ENCODE measurements around the gene API5. TPM values are rescaled to one million over a fixed set of nuclear protein-coding genes. Genes with fewer than 3 reads are reported as not detected.

Gene API5
- total and polyA plus RNA-seq, 2 donors (not counting 1 experiment from before 2014, with no cell fraction given), result 62.9 to 98.6 TPM

- Histone ChIP-seq H3K4me3 (replicated peaks in 1 of 4; ENCODE audit: control extremely low read depth in 1 of 4, insufficient read depth in 1 of 4, low read depth in 3 of 4, low read length in 4 of 4) (no peak overlapping the region), H3K27ac (ENCODE audit: insufficient read depth, low read length) (no peak overlapping the region), H3K27me3 (ENCODE audit: control insufficient read depth, insufficient read depth, low read length) (no peaks in the 10 kb centered on the region), H3K9ac (ENCODE audit: insufficient read depth, low read length) (no peak overlapping the region), H3K4me1 (ENCODE audit: control insufficient read depth, extremely low read depth, insufficient read depth, low read length) (no peaks in the 10 kb centered on the region), H3K36me3 (ENCODE audit: control insufficient read depth, insufficient read depth, low read length) (no peaks in the 10 kb centered on the region), H2AFZ (ENCODE audit: low read length) (no peak overlapping the region), H3K9me3 (ENCODE audit: control insufficient read depth, insufficient read depth, low read depth, low read length) (no peaks in the 10 kb centered on the region), H3K79me2 (ENCODE audit: control insufficient read depth, insufficient read depth, low read length) (no peaks in the 10 kb centered on the region), H4K20me1 (ENCODE audit: control insufficient read depth, extremely low read depth, insufficient read depth, low read length) (no peaks in the 10 kb centered on the region), H3K4me2 (ENCODE audit: extremely low read depth, insufficient read depth, low read length) (no peak overlapping the region)
- TF ChIP-seq, protein P1, sequence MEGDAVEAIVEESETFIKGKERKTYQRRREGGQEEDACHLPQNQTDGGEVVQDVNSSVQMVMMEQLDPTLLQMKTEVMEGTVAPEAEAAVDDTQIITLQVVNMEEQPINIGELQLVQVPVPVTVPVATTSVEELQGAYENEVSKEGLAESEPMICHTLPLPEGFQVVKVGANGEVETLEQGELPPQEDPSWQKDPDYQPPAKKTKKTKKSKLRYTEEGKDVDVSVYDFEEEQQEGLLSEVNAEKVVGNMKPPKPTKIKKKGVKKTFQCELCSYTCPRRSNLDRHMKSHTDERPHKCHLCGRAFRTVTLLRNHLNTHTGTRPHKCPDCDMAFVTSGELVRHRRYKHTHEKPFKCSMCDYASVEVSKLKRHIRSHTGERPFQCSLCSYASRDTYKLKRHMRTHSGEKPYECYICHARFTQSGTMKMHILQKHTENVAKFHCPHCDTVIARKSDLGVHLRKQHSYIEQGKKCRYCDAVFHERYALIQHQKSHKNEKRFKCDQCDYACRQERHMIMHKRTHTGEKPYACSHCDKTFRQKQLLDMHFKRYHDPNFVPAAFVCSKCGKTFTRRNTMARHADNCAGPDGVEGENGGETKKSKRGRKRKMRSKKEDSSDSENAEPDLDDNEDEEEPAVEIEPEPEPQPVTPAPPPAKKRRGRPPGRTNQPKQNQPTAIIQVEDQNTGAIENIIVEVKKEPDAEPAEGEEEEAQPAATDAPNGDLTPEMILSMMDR (conservative IDR thresholded peaks at IDR 0.05 in 1 of 2, IDR thresholded peaks at IDR 0.05 in 1 of 2; ENCODE audit: low read depth in 1 of 2, low read length in 2 of 2), result no peak
- no peak for DNase-seq (ENCODE audit: low read depth in 2 of 2)
Measured at GRCh38 chr11:43298397-43298796, 13.4 kb upstream of the API5 start.

DNA sequence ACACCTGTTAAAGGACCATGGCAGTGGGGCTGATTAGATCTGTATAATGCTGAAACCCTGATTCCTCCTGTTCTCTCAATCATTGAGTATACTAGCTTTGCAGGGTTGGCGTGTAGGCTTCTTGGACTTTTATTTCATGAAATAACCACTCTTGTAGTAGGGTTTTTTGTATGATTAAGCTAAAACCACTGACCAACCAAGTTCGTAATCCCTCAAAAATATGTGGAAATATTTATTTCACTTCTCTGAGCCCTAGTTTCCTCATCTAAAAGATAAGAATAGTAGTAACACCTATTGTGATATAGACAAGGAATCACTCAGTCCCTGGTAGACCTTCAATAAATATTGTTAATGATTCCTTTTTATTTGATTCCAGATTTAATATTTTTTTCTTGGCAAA, 4.2 kb downstream of the API5 start:
- Histone ChIP-seq H3K4me3 (replicated peaks in 1 of 4; ENCODE audit: control extremely low read depth in 1 of 4, insufficient read depth in 1 of 4, low read depth in 3 of 4, low read length in 4 of 4) (no peak overlapping the region), H3K79me2 (ENCODE audit: control insufficient read depth, insufficient read depth, low read length) (peaks cover 69% of the 10 kb centered on the region), H3K4me1 (ENCODE audit: control insufficient read depth, extremely low read depth, insufficient read depth, low read length) (peaks cover 2% of the 10 kb centered on the region), H4K20me1 (ENCODE audit: control insufficient read depth, extremely low read depth, insufficient read depth, low read length) (no peaks in the 10 kb centered on the region), H3K4me2 (ENCODE audit: extremely low read depth, insufficient read depth, low read length) (no peak overlapping the region), H3K27me3 (ENCODE audit: control insufficient read depth, insufficient read depth, low read length) (no peaks in the 10 kb centered on the region), H3K9ac (ENCODE audit: insufficient read depth, low read length) (no peak overlapping the region), H3K9me3 (ENCODE audit: control insufficient read depth, insufficient read depth, low read depth, low read length) (no peaks in the 10 kb centered on the region), H3K36me3 (ENCODE audit: control insufficient read depth, insufficient read depth, low read length) (no peaks in the 10 kb centered on the region), H3K27ac (ENCODE audit: insufficient read depth, low read length) (no peak overlapping the region), H2AFZ (ENCODE audit: low read length) (no peak overlapping the region)
- peak in 1 of 2 donors; percentile 12 for DNase-seq (ENCODE audit: low read depth in 2 of 2)
- TF ChIP-seq, protein P1 (conservative IDR thresholded peaks at IDR 0.05 in 1 of 2, IDR thresholded peaks at IDR 0.05 in 1 of 2; ENCODE audit: low read depth in 1 of 2, low read length in 2 of 2), result no peak
- TF ChIP-seq EZH2 (IDR thresholded peaks at IDR 0.05; ENCODE audit: low read length, missing control alignments), result no peak

- TF ChIP-seq EZH2 (IDR thresholded peaks at IDR 0.05; ENCODE audit: low read length, missing control alignments), result no peak
- TF ChIP-seq, protein P1 (conservative IDR thresholded peaks at IDR 0.05 in 1 of 2, IDR thresholded peaks at IDR 0.05 in 1 of 2; ENCODE audit: low read depth in 1 of 2, low read length in 2 of 2), result no peak
- no peaks in the 10 kb centered on the region for H3K27me3 ChIP-seq (ENCODE audit: control insufficient read depth, insufficient read depth, low read length)
- peaks cover 69% of the 10 kb centered on the region for H3K79me2 ChIP-seq (ENCODE audit: control insufficient read depth, insufficient read depth, low read length)
- H3K4me1 ChIP-seq (ENCODE audit: control insufficient read depth, extremely low read depth, insufficient read depth, low read length), result peaks cover 2% of the 10 kb centered on the region
- no peaks in the 10 kb centered on the region for H3K9me3 ChIP-seq (ENCODE audit: control insufficient read depth, insufficient read depth, low read depth, low read length)
- H4K20me1 ChIP-seq (ENCODE audit: control insufficient read depth, extremely low read depth, insufficient read depth, low read length), result no peaks in the 10 kb centered on the region
- no peak overlapping the region for H2AFZ ChIP-seq (ENCODE audit: low read length)
- H3K4me3 ChIP-seq (replicated peaks in 1 of 4; ENCODE audit: control extremely low read depth in 1 of 4, insufficient read depth in 1 of 4, low read depth in 3 of 4, low read length in 4 of 4), result no peak overlapping the region
- peak in 1 of 2 donors; percentile 82 for DNase-seq (ENCODE audit: low read depth in 2 of 2)
- H3K27ac ChIP-seq (ENCODE audit: insufficient read depth, low read length), result no peak overlapping the region
- no peak overlapping the region for H3K9ac ChIP-seq (ENCODE audit: insufficient read depth, low read length)
- H3K36me3 ChIP-seq (ENCODE audit: control insufficient read depth, insufficient read depth, low read length), result no peaks in the 10 kb centered on the region
- H3K4me2 ChIP-seq (ENCODE audit: extremely low read depth, insufficient read depth, low read length), result no peak overlapping the region
Measured at GRCh38 chr11:43316451-43316850, 4.7 kb downstream of the API5 start.

Measured in fibroblast of lung (primary cell).